C4-2B (cell line): ENCODE results near the gene LRP4.

ENCODE experiments used
- H3K27ac ChIP-seq: fragments of 450-650 bp; 2 replicates; pipeline ENCODE4 v1.5.1; 2017
- CTCF ChIP-seq: fragments of 450-650 bp; conservative IDR thresholded peaks from 2 replicates; pipeline ENCODE4 v1.5.1; 2017; ENCODE audit warnings: mild to moderate bottlenecking
- ZFX ChIP-seq: fragments of 450-650 bp; IDR thresholded peaks from 2 replicates; pipeline ENCODE4 v1.6.1; 2017

The LRP4 gene

DNA sequence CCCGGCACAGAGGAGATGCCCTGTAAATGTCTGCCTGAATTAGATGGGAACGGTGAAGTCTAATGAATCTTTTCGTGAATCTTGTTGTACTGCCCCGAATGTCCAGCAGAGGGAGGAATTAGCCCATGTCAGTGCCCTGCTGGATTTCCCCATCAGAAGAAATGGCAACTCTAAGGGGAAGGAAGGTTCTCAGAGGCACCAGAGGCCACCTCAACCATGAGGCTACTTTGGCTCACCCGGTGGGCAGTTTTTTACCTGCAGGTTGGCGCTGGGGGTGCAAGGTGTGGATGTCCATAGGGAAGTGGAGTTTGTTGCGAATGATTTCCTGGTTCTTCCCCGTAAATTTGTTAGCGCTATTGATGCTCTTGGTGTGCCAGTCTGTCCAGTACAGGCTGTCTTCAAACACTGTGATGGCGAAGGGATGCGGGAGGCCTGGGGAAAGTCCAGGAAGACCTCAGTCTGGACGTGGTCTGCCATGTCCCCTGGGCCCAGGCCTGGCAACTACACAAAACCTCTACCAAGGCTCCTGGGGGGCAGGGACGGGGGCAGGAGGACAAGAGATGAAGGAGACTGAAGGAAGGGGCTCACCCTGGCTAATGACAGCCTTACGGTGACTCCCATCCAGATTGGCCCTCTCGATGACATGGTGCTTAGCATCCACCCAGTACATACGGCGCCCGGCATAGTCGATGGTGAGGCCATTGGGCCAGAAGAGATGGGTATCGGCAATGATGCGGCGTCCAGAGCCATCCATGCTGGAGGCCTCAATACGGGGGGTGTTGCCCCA, 28.5 kb downstream of the LRP4 start:
- no peak for TF ChIP-seq ZFX
- peak; percentile 93 for TF ChIP-seq CTCF
- no peak overlapping the region for H3K27ac ChIP-seq

- TF ChIP-seq CTCF (no peak), ZFX (no peak)
- H3K27ac ChIP-seq = no peak overlapping the region
Measured at GRCh38 chr11:46889251-46889650, 29.1 kb downstream of the LRP4 start.

GRCh38 chr11:46888636-46889035, 29.7 kb downstream of the LRP4 start:
- H3K27ac ChIP-seq = no peak overlapping the region
- no peak for TF ChIP-seq CTCF
- no peak for TF ChIP-seq ZFX

DNA sequence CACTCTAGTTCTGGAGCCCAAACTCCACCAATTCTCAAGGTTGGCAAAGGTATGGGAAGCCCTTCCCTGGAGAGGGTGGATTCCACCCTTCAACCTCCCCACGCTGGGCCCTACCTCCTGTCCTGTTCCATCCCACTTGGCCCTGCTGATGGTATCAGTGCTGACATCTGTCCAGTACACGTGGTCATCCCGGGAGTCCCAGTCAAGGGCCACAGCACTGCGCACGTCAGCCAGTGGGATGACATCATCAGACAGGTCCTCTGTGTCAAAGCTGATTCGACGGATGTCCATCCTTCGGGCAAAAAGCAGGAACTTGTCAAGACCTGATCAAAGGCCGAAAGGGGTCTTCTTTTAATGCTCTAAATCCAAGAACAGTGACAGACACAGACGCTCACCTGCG, 32.1 kb downstream of the LRP4 start:
- TF ChIP-seq CTCF (no peak), ZFX (no peak)

DNA sequence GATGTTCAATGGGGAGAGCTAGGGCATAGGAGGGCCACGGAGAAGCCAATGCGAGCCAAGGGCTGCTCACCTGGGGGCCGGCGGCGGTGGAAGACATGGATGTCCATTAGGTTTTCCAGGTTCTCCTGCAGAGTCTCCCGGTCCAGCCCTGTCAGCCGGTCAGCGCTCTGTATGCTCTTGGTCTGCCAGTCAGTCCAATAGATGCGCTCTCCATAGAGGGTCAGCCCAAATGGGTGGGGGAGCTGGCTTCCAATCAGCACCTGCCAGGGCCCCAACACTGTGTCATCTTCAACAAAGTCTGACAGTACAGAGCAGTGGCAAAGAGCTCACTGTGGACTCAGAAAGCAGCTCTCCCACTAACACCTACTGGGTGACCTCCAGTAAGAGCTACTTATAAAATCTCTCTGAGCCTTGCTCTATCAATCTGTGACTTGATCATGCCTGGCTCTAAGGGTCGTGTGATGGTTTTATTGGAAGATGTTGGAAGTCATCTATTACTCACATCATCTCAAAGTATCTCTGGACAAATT, 39.2 kb downstream of the LRP4 start:
- TF ChIP-seq CTCF (no peak), ZFX (no peak)
- no peak overlapping the region for H3K27ac ChIP-seq

More for the DNA sequence above, 32.1 kb downstream of the LRP4 start:
- no peak overlapping the region for H3K27ac ChIP-seq

DNA sequence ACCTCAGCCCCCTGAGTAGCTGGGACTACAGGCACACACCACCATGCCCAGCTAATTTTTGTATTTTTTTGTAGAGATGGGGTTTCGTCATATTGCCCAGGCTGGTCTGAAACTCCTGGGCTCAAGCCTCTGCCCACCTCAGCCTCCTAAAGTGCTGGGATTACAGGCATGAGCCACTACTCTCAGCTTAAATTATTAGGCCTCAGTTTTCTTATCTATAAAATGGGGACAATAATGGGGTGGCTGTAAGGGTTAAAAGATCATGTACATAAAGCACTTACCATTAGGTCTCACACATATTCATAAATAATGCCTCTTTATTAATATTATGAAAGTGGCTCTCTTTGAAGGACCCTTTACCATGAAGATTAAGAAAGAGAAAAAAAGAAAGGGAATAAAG, 40.8 kb downstream of the LRP4 start:
- no peak overlapping the region for H3K27ac ChIP-seq
- TF ChIP-seq ZFX (no peak), CTCF (no peak)

DNA sequence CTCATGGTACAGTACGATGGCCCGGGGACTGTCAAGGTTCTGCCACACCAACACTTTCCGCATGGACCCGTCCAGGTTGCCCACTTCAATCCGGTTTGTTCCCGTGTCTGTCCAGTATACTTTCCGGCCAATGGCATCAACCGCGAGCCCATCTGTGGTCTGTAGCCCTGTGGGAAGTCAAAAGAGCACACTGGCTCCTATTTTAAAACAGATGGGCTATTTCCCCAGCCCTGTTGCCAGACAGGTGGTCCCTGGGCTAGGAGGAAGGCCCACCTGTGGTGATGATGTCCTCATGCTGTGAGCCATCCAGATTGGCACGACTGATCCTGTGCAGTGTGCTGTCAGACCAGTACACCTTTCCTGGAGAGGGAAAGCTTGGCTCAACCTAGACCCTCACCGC, 41.9 kb downstream of the LRP4 start:
- H3K27ac ChIP-seq = no peak overlapping the region
- TF ChIP-seq CTCF (no peak), ZFX (no peak)
